Heart left ventricle (tissue), 13 donors: Measurements from ENCODE around the gene SMCHD1.

Source experiments
- CTCF ChIP-seq, 12 donors: fragments of 200-600 bp; sonication (generic) in 4 of 12; IDR thresholded peaks; one replicate each; pipeline versions ENCODE4 v1.5.0 to v1.8.0; 2018 to 2022; ENCODE audit warnings: antibody characterized with exemption in 12 of 12, mild to moderate bottlenecking in 5 of 12
- POLR2A ChIP-seq, 2 donors: fragments of 450-650 bp; IDR thresholded peaks; one replicate each; pipeline ENCODE4 v1.6.1; 2017; ENCODE audit warnings: antibody characterized with exemption in 2 of 2, mild to moderate bottlenecking in 2 of 2, moderate library complexity in 2 of 2
- donor health status: ischemic (EF 13 %, LVEDD 7.1; RV severe dilation, severe dysfunction).
- donor health status: DM: no; HTN: yes; CAD: no.
- donor health status: DM: no; HTN: no; CAD: no.
- donor health status: ischemic (EF 25% LVEDD 6.9; RV normal size, moderate dysfunction).
- donor health status: ischemic (EF 25% LVEDD 5.7; RV mildly dilated, moderate dysfunction).
- donor health status: ischemic (EF 35%, LVEDD 5.7; RV mildly dilated, moderate dysfunction).
- donor health status: nonischemic (EF 11% LVEDD 7.7; RV severe dilation, severe dysfunction).
- donor health status: DM: yes; HTN: yes; CAD: no.
- donor health status: PGD.
- donor health status: ischemic (EF 29% LVEDD 5.4; RV normal size, mild dysfunction).
- donor health status: nonischemic (EF 23%, LVEDD 6.1; RV moderate dilation, normal function).

- no peak for TF ChIP-seq CTCF (IDR thresholded peaks at IDR 0.05)
- TF ChIP-seq POLR2A (IDR thresholded peaks at IDR 0.05): no peak
Observed at GRCh38 chr18:2797951-2798350, 142.4 kb downstream of the SMCHD1 start.
